ENCODE data around the gene RNASE9. TPM values are rescaled to one million over a fixed set of nuclear protein-coding genes. Genes with fewer than 3 reads are reported as not detected.

Gene RNASE9
- total and polyA plus RNA-seq, 2 experiments from 2014 or later = 0.24 TPM; not detected in 1

GRCh38 chr14:20587489-20588154 lies 26.8 kb upstream of the RNASE9 start, which contains the start of gene RNASE11:
RNASE11 (minus strand) TSS chr14:20588001.
- Histone ChIP-seq H3K27ac (ENCODE audit: low read depth) (no peak within 1 kb of the TSS), H2AFZ (peak within 1 kb of the TSS; percentile 53), H3K4me1 (ENCODE audit: insufficient read depth) (peaks cover 32% of the 10 kb centered on the region), H3K9me2 (ENCODE audit: insufficient read depth) (peaks cover 3% of the 10 kb centered on the region; the same call in 1 of the 2 replicates), H3F3A (replicated peaks; ENCODE audit: low read depth) (no peaks in the 10 kb centered on the region), H3K79me2 (replicated peaks; ENCODE audit: insufficient read depth) (no peaks in the 10 kb centered on the region), H3K4me3 (no peak within 1 kb of the TSS), H3K4me2 (no peak within 1 kb of the TSS), H3K27me3 (ENCODE audit: insufficient read depth) (no peaks in the 10 kb centered on the region), H4K20me1 (replicated peaks; ENCODE audit: insufficient read depth) (no peaks in the 10 kb centered on the region), H3K36me3 (ENCODE audit: insufficient read depth) (no peaks in the 10 kb centered on the region)
- H3K9me3 Mint-ChIP-seq = no peaks in the 10 kb centered on the region
- ATAC-seq = no peak
- H3K36me3 Mint-ChIP-seq (ENCODE audit: low read depth) = no peaks in the 10 kb centered on the region
- H3K27me3 Mint-ChIP-seq (ENCODE audit: insufficient read depth, low read depth, poor library complexity) = no peaks in the 10 kb centered on the region
- no peak for DNase-seq (ENCODE audit: low spot score)
- H3K27ac Mint-ChIP-seq = no peak within 1 kb of the TSS
- peaks cover 33% of the 10 kb centered on the region for H3K4me1 Mint-ChIP-seq
- H3K4me3 Mint-ChIP-seq = no peak within 1 kb of the TSS
- no peak for TF ChIP-seq POLR2AphosphoS5 (IDR thresholded peaks at IDR 0.05; ENCODE audit: low read depth)
- no peak for TF ChIP-seq JUNB (IDR thresholded peaks at IDR 0.05; ENCODE audit: unreplicated experiment)
- no peak for TF ChIP-seq ETS1 (IDR thresholded peaks at IDR 0.05)
- no peak for TF ChIP-seq ZNF331 (CRISPR knock-in tag; IDR thresholded peaks at IDR 0.05; ENCODE audit: low read depth)
- TF ChIP-seq CTCF (conservative IDR thresholded peaks at IDR 0.05; ENCODE audit: low read depth in 2 of 2) = no peak
- no peak for TF ChIP-seq REST (IDR thresholded peaks at IDR 0.05; ENCODE audit: unreplicated experiment)
- TF ChIP-seq ZNF462 (CRISPR knock-in tag; IDR thresholded peaks at IDR 0.05) = no peak
- no peak for TF ChIP-seq EZH2phosphoT487 (IDR thresholded peaks at IDR 0.05; ENCODE audit: unreplicated experiment)
- no peak for TF ChIP-seq CREB1 (CRISPR knock-in tag; IDR thresholded peaks at IDR 0.05; ENCODE audit: low read depth)
- no peak for TF ChIP-seq ZNF114 (CRISPR knock-in tag; IDR thresholded peaks at IDR 0.05)
- no peak for TF ChIP-seq EZH2 (IDR thresholded peaks at IDR 0.05; ENCODE audit: low read depth, unreplicated experiment)
- no peak for TF ChIP-seq NANOG (IDR thresholded peaks at IDR 0.05; ENCODE audit: borderline replicate concordance)
- no peak for TF ChIP-seq STAT1 (IDR thresholded peaks at IDR 0.05; ENCODE audit: unreplicated experiment)

Data from GM23338 (cell line).